ACHN (cell line): ENCODE measurements around the gene PEMT.

Experiments
- DNase-seq: peaks from one replicate; pipeline ENCODE4 v3.0.0-alpha.2; 2015
- in situ Hi-C: cut with HindIII; loops from 2 replicates; pipeline ENCODE4 v1.10.0; 2017; ENCODE audit warnings: low sequenced_read_pairs, low pct_ligation_motif_present, low pct_unique_long_range_greater_than_20kb

PEMT gene

GRCh38 chr17:17609121-17609520 lies 17.6 kb upstream of the PEMT start:
- peak; percentile 11 for DNase-seq

GRCh38 chr17:17606416-17607000 lies 15.0 kb upstream of the PEMT start:
- in situ Hi-C loops: loop anchor here (25.0 kb wide), 1 partner anchor 244 kb away; no protein-coding TSS in a partner anchor
- DNase-seq: no peak

More at GRCh38 chr17:17609121-17609520, 17.6 kb upstream of the PEMT start:
- in situ Hi-C loops: loop anchor here (25.0 kb wide), 1 partner anchor 247 kb away; no protein-coding TSS in a partner anchor

GRCh38 chr17:17605729-17606088 lies 14.2 kb upstream of the PEMT start:
- in situ Hi-C loops: loop anchor here (25.0 kb wide), 1 partner anchor 243 kb away; no protein-coding TSS in a partner anchor
- DNase-seq: no peak

DNA sequence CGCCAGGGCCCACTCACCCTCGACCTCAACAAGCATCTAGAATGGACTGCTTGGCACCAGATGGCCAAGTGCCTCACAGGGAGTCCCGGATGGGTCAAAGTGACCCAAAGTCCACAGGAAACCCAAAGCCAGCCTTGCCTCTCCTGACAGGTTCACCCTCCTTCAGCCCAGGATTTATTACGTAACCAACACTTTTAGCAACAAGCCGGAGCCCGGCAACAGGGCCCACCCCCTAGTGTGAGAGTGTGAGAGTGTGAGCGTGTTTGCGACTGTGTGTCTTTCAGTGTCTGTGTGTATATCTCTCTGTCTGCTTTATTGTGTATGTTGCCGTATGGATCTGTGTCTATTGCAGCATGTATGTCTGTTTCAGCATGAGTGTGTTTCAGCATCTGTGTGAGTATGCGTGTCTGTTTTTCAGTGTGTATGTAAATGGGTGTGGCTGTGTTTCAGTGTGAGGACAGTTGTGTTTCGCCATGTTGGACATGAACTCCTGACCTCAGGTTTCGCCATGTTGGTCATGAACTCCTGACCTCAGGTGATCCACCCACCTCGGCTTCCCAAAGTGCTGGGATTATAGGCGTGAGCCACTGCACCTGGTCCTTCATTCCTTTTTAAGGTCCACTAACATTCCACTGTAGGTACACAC lies 13.7 kb upstream of the PEMT start:
- no peak for DNase-seq
- in situ Hi-C loops: loop anchor here (25.0 kb wide), 1 partner anchor 243 kb away; no protein-coding TSS in a partner anchor

DNA sequence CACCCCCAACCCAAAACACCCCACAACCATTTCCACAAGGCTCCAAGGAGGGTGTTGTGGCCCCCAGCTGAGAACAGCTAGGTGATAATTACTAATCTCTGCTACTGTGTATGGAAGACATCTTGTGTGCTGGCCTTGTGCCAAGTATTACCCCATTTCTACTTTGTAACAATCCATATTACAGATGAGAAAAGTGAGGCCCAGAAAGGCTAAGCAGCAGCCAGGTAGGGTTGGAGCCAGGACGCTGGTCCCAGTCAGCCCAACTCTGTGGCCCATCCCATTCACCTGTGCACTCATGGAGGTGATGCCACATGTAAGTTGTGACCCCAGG lies 12.4 kb upstream of the PEMT start:
- DNase-seq: no peak
- in situ Hi-C loops: loop anchor here (25.0 kb wide), 1 partner anchor 242 kb away; no protein-coding TSS in a partner anchor

- in situ Hi-C loops: loop anchor here (25.0 kb wide), 1 partner anchor 241 kb away; no protein-coding TSS in a partner anchor
- no peak for DNase-seq
These were observed 11.8 kb upstream of the PEMT start for GRCh38 chr17:17603178-17603894.

GRCh38 chr17:17599965-17600364 lies 8.5 kb upstream of the PEMT start:
- in situ Hi-C loops: loop anchor here (25.0 kb wide), 1 partner anchor 238 kb away; no protein-coding TSS in a partner anchor
- DNase-seq: no peak

DNA sequence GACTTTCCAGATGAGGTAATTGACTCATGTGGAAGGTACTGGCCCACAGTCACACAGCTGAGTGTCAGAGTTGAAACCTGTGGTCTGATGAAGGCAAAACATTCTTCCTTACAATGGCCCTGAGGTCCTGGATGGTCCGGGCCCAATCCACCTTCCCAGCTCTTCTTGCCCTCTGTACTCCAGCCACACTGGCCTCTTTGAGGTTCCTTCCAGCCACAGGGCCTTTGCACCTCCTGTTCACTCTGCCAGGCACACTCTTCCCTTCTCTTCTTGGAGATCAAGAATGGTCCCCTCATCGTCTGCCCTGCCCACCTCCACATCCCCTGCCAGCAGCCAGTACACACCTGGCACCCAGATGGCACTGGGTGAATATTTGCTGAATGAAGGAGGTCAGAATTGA lies 6.5 kb upstream of the PEMT start:
- in situ Hi-C loops: no loop called here
- no peak for DNase-seq

DNA sequence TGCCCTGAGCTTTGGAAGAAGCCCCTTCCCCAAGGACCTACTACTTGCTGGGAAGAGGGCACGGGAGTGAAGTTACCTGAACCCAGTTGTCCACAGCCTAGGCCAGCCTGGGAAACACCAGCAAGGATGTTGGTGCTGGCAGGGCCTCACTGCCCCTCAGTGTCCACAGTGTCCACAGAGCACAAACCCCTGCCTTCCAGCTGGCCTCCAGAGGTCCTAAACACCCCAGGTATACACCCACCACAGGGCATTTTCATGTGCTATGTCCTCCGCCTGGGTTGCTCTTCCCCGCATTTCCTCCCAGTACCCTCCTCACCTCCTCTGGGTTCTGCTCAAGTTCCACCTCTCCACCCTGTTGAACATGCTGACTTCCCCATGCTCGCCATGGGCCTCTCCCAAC lies 4.2 kb upstream of the PEMT start:
- no peak for DNase-seq
- in situ Hi-C loops: no loop called here

DNA sequence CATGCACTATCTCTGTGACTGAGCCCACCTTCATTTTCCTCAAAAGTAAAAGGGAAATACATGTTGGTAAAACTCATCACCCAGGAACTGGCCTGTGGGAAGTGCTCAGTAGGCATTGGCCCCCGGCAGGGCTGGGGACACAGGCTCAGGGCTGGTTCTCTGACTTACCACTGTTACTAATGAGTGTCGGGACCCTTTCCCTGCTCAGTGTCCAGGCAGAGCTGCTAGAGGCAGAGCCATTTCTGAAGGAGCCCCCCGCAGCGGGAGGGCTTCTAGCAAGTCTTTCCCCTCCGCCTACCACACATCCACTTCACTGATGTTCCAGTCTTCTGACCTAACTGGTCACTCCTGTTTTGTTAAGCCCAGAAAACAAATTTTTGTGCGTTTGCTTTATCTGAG lies 1.7 kb upstream of the PEMT start:
- in situ Hi-C loops: no loop called here
- no peak for DNase-seq

- in situ Hi-C loops: no loop called here
- DNase-seq: no peak
These were observed 589 bp downstream of the PEMT start for GRCh38 chr17:17590883-17591354.

- in situ Hi-C loops: no loop called here
- no peak for DNase-seq
These were observed 1.3 kb downstream of the PEMT start for GRCh38 chr17:17590141-17590751.

DNA sequence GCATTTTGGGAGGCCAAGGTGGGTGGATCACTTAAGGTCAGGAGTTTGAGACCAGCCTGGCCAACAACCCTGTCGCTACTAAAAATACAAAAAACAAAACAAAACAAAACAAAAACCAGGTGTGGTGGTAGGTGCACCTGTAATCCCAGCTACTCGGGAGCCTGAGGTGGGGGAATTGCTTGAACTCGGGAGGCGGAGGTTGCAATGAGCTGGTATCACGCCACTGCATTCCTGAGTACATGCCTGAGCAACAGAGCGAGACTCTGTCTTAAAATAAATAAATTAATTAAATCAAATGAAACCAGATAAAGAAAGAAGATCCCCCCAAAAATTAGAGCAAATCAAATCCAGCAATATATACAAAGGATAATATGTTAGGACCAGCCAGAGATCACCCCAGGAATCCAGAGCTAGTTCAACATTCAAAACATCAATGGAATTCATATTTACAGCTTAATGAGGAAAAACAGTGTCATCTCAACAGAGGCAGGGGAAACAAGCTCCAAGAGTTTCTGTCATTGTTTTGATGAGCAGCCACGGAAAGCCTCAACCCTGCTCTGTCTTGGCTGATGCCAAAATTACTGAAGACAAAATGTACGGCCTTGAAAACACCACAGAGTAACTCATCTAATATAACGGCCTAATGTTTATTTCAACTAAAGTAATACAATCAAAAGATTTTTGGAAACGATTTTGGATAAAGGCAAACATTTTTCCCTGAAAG lies 3.7 kb downstream of the PEMT start:
- in situ Hi-C loops: no loop called here
- peak; percentile 30 for DNase-seq

GRCh38 chr17:17582372-17582771 lies 9.1 kb downstream of the PEMT start:
- in situ Hi-C loops: no loop called here
- no peak for DNase-seq

DNA sequence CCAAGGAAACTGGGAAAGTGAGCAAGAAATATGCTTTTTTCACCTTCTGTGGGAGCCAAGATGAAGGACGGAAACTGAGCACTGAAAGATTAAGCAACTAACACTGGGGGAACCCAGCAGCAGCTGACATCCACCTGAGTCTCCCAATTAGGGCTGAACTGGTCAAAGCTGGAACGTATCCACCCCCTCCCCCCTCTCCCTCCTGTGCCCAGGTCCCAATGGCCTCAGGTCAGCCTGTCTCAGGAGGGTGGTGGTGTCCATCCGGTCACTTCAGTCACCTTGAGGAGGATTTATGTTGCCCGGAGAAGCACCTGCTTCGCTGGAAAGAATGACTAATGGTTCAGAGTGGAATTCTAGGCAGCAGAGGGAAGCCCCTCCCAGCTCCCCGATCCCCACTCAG lies 10.0 kb downstream of the PEMT start:
- no peak for DNase-seq
- in situ Hi-C loops: no loop called here

DNA sequence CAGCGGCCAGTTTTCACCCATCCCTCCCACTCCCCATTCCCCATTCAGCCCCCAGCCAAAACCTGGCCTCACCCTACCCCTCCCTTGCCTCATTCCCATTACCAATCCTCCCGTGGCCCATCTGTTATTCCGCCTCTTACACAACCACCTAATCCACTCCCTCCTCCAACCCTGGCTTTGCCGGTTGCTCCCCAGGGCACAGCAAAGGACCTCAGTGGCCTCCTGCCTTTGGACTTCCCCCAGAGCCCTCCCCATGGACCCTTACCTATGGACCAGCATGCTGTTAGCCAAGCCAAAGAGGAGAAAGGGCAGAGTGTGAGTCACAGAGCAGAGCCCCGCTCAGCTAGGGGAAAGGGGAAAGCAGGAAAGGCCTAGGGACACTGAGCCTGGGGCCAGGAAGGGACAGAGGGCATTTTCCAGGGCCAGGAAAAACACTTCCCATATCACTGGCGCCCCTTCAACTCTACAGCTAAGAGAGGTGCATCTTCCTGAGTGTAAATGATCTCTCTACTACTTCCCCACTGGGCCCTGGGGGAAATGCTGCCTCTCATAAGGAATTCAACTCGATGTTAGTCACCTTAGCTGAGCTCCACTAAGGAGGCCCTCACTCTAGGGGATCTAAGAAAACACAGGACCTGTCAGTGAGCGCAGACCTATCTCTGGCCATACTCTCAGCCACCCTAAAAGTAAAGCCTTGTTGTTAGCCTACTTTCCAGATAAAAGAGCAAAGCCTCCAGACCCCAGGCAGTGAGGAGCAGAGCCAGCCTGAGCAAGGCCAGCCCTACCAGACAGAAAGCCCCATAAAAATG lies 10.6 kb downstream of the PEMT start:
- in situ Hi-C loops: no loop called here
- DNase-seq: peak; percentile 29

GRCh38 chr17:17579691-17580090 lies 11.8 kb downstream of the PEMT start:
- in situ Hi-C loops: no loop called here
- DNase-seq: no peak

DNA sequence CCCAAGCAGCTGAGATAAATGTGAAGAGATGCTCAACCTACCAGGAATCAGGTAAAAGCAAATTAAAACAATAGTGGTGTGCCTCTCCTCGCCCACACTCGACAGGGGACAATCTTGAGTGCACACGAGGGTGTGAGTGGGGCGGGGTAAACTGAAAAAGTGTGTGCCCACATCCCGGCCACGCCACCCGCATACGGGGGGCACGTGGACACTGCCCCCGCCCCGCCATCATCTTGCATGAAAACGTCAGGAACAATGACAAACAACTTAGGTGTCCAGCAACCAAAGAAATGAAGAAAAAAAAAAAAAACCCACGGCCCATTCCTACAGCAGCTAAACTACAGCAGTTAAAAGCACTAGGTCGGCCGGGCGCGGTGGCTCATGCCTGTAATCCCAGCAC lies 14.1 kb downstream of the PEMT start:
- in situ Hi-C loops: no loop called here
- no peak for DNase-seq
